Smooth muscle cell (in vitro differentiated cells): ENCODE data around the gene PCSK1. TPM values are rescaled to one million over a fixed set of nuclear protein-coding genes. Genes with fewer than 3 reads are reported as not detected.

Source experiments
- DNase-seq: peaks from one replicate; lab custom pipeline; 2025; ENCODE audit not compliant: unreplicated experiment; lab: John Stamatoyannopoulos, UW
- H2AFZ ChIP-seq: fragments of 200-600 bp; sonication (generic); 2 replicates; pipeline ENCODE4 v1.6.0; 2016; ENCODE audit warnings: antibody characterized with exemption, low read depth, mild to moderate bottlenecking
- H3F3A ChIP-seq: fragments of 200-600 bp; sonication (generic); 2 replicates; pipeline ENCODE4 v1.6.0; 2017; ENCODE audit warnings: antibody characterized with exemption, low read depth
- H3K27ac ChIP-seq: fragments of 200-600 bp; sonication (generic); 2 replicates; pipeline ENCODE4 v1.5.1; 2016; ENCODE audit warnings: low read depth, mild to moderate bottlenecking
- H3K27me3 ChIP-seq: fragments of 200-600 bp; sonication (generic); 2 replicates; pipeline ENCODE4 v1.6.1; 2016; ENCODE audit warnings: low read depth, mild to moderate bottlenecking
- H3K36me3 ChIP-seq: fragments of 200-600 bp; sonication (generic); 2 replicates; pipeline ENCODE4 v1.5.1; 2016; ENCODE audit warnings: low read depth
- H3K4me1 ChIP-seq: fragments of 200-600 bp; sonication (generic); 2 replicates; pipeline ENCODE4 v1.5.1; 2016; ENCODE audit warnings: low read depth
- H3K4me2 ChIP-seq: fragments of 200-600 bp; sonication (generic); 2 replicates; pipeline ENCODE4 v1.6.0; 2016; ENCODE audit warnings: mild to moderate bottlenecking
- H3K4me3 ChIP-seq: fragments of 200-600 bp; sonication (generic); 2 replicates; pipeline ENCODE4 v1.5.1; 2016; ENCODE audit warnings: mild to moderate bottlenecking
- H3K79me2 ChIP-seq: fragments of 200-600 bp; sonication (generic); 2 replicates; pipeline ENCODE4 v1.6.0; 2016; ENCODE audit warnings: low read depth, mild to moderate bottlenecking
- H3K9ac ChIP-seq: fragments of 200-600 bp; sonication (generic); 2 replicates; pipeline ENCODE4 v1.6.0; 2016; ENCODE audit warnings: low read depth
- H3K9me3 ChIP-seq: fragments of 200-600 bp; sonication (generic); replicated peaks from 2 replicates; pipeline ENCODE4 v1.5.1; 2016; ENCODE audit warnings: low read depth
- H4K20me1 ChIP-seq: fragments of 200-600 bp; sonication (generic); 2 replicates; pipeline ENCODE4 v1.6.0; 2016; ENCODE audit warnings: low read depth
- WGBS: methylation state at CpG from one replicate; pipeline ENCODE4 v1.1.7; 2016; ENCODE audit warnings: low lambda C conversion rate; 5-methylcytosine and 5-hydroxymethylcytosine counted together
- polyA plus RNA-seq: library from polyadenylated mRNA; unstranded; fragments of >200 nt; fragmentation: Nextera tagmentation; extraction: Ambion mirVana; gene quantifications from 2 replicates; pipeline ENCODE4 v1.2.1, GENCODE V29; 2016
- total RNA-seq: library from RNA; depleted of rRNA; stranded (reverse); fragments of >200 nt; gene quantifications from 2 replicates; pipeline ENCODE4 v1.2.3, GENCODE V29; 2014
- TF ChIP-seq, protein P1 (sequence below): fragments of 200-600 bp; sonication (generic); IDR thresholded peaks from 2 replicates; pipeline ENCODE4 v1.5.1; 2017; ENCODE audit warnings: borderline replicate concordance, mild to moderate bottlenecking, antibody characterized with exemption; ENCODE audit not compliant: insufficient read depth, poor library complexity, severe bottlenecking

PCSK1 gene
- total and polyA plus RNA-seq, 2 experiments from 2014 or later = 0.32 to 1.1 TPM

DNA sequence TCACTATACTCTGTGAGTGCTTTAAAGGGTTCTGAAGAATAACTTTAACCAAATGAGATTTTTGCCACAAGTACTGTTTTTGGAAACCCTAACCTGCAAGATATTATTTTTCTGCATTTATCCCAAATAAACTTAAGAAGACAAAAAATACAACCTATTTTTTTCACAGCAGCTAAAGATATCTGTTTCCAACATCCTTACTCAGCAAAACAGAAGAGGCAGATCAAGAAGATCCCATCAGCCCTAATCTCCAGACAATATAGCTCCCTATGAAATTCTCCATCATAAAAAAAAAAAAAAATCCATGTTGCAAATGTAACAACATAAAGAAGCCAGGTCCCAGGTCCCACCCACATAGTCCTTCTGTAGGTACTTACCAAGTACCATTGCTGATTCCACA lies 7.6 kb downstream of the PCSK1 start:
- Histone ChIP-seq H2AFZ (no peak overlapping the region), H3K9me3 (no peaks in the 10 kb centered on the region), H3F3A (no peaks in the 10 kb centered on the region), H4K20me1 (no peaks in the 10 kb centered on the region), H3K27me3 (peaks cover 8% of the 10 kb centered on the region), H3K4me2 (no peak overlapping the region), H3K27ac (no peak overlapping the region), H3K79me2 (no peaks in the 10 kb centered on the region), H3K36me3 (no peaks in the 10 kb centered on the region), H3K4me1 (no peaks in the 10 kb centered on the region), H3K9ac (no peak overlapping the region), H3K4me3 (no peak overlapping the region)
- TF ChIP-seq, protein P1, sequence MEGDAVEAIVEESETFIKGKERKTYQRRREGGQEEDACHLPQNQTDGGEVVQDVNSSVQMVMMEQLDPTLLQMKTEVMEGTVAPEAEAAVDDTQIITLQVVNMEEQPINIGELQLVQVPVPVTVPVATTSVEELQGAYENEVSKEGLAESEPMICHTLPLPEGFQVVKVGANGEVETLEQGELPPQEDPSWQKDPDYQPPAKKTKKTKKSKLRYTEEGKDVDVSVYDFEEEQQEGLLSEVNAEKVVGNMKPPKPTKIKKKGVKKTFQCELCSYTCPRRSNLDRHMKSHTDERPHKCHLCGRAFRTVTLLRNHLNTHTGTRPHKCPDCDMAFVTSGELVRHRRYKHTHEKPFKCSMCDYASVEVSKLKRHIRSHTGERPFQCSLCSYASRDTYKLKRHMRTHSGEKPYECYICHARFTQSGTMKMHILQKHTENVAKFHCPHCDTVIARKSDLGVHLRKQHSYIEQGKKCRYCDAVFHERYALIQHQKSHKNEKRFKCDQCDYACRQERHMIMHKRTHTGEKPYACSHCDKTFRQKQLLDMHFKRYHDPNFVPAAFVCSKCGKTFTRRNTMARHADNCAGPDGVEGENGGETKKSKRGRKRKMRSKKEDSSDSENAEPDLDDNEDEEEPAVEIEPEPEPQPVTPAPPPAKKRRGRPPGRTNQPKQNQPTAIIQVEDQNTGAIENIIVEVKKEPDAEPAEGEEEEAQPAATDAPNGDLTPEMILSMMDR = no peak
- DNase-seq = no peak

- no peaks in the 10 kb centered on the region for H3K4me1 ChIP-seq
- no peak for DNase-seq
- TF ChIP-seq, protein P1 = no peak
- H3K4me3 ChIP-seq = no peak overlapping the region
- H3K9me3 ChIP-seq = no peaks in the 10 kb centered on the region
- H3F3A ChIP-seq = no peaks in the 10 kb centered on the region
- no peak overlapping the region for H3K4me2 ChIP-seq
- no peak overlapping the region for H3K9ac ChIP-seq
- H3K27me3 ChIP-seq = no peaks in the 10 kb centered on the region
- no peaks in the 10 kb centered on the region for H3K79me2 ChIP-seq
- H4K20me1 ChIP-seq = no peaks in the 10 kb centered on the region
- H2AFZ ChIP-seq = no peak overlapping the region
- no peak overlapping the region for H3K27ac ChIP-seq
- no peaks in the 10 kb centered on the region for H3K36me3 ChIP-seq
- WGBS = 94% methylated on average over 3 of the region's 3 CpGs
Observed at GRCh38 chr5:96415897-96416296, 17.2 kb downstream of the PCSK1 start.

DNA sequence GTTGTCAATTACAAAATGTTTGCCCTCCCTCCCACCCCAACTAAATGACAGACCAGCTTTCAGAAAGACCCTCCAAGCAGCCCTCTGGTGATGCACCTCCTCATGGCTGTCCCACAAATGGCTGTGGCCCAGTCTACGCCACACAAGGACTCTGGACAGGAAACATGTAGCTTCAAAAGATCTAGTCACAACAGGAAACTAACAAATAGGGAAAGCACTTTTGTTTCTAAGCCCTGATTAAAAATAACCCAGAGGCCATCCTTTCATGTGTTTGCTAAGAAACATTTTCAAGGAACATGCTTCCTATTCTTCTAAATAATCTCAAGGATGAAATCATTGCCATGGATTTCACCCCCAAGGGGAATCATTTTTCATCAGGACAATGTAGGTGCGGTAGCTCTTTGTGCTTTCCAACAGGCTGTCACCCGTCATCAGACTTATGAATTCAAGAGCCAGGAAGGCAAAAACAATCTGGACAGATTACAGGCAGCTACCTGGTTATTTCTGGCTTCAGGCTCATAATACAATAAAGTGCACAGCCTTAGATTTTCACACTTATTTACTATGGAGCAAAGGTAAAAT lies 20.1 kb downstream of the PCSK1 start:
- no peak overlapping the region for H3K4me3 ChIP-seq
- H3K4me1 ChIP-seq = no peaks in the 10 kb centered on the region
- H3K27me3 ChIP-seq = no peaks in the 10 kb centered on the region
- H3F3A ChIP-seq = no peaks in the 10 kb centered on the region
- no peak overlapping the region for H3K27ac ChIP-seq
- TF ChIP-seq, protein P1 = no peak
- 90% methylated on average over 3 of the region's 3 CpGs for WGBS
- H3K4me2 ChIP-seq = no peak overlapping the region
- no peaks in the 10 kb centered on the region for H4K20me1 ChIP-seq
- H2AFZ ChIP-seq = no peak overlapping the region
- no peaks in the 10 kb centered on the region for H3K79me2 ChIP-seq
- no peak for DNase-seq
- H3K36me3 ChIP-seq = no peaks in the 10 kb centered on the region
- H3K9ac ChIP-seq = no peak overlapping the region
- H3K9me3 ChIP-seq = no peaks in the 10 kb centered on the region

DNA sequence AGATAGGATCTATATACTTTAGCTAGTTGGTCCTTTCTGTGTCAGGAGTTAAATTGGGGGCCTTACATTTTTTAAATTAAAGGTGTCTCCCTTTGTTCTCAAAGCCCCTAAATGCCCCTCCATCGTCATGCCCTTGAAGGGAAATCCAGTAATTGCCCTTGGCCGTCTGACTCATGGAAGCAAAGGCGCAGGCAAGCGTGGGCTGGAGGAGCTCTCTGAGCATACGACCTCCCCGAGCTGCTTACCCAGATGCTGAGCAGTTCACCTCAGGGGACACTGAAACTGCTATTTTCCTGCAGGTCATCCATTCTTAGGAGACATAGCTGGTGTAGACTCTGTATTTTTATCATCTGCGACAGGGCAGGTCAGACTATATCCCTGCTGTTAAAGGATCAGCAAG lies 23.0 kb downstream of the PCSK1 start:
- DNase-seq = no peak
- Histone ChIP-seq H4K20me1 (no peaks in the 10 kb centered on the region), H3K27me3 (peaks cover 6% of the 10 kb centered on the region), H3F3A (no peaks in the 10 kb centered on the region), H3K9me3 (no peaks in the 10 kb centered on the region), H3K36me3 (no peaks in the 10 kb centered on the region), H3K4me3 (no peak overlapping the region), H3K4me1 (no peaks in the 10 kb centered on the region), H2AFZ (no peak overlapping the region), H3K27ac (no peak overlapping the region), H3K9ac (no peak overlapping the region), H3K4me2 (no peak overlapping the region), H3K79me2 (no peaks in the 10 kb centered on the region)
- TF ChIP-seq, protein P1 = no peak
- WGBS = 50% methylated on average over 7 of the region's 7 CpGs
